Fibroblast of skin of left quadriceps (primary cell): ENCODE results near the gene GDNF.
"Not testable (repeated sequence)": the region's sequence is repeated elsewhere in the genome, so short reads cannot be mapped to it uniquely, and the experiment has no call there.

Experiments used
- DNase-seq, 2 experiments: peaks; one replicate each; pipeline ENCODE4 v3.0.0-alpha.2; 2013; ENCODE audit warnings: low read depth in 2 of 2

GDNF gene

GRCh38 chr5:37839407-37840052 is at the start of gene GDNF:
Gene GDNF, minus strand, starts transcription at chr5:37840041. Its CDS starts 5,245 bp downstream, at chr5:37834796.
- no peak for DNase-seq

- no peak for DNase-seq
Observed at GRCh38 chr5:37888476-37888875, 48.6 kb upstream of the GDNF start.

GRCh38 chr5:37886242-37886905 is 46.5 kb upstream of the GDNF start:
- DNase-seq = no peak

- no peak for DNase-seq
Observed at GRCh38 chr5:37882636-37883035, 42.8 kb upstream of the GDNF start.

GRCh38 chr5:37881359-37881758 is 41.5 kb upstream of the GDNF start:
- no peak for DNase-seq

GRCh38 chr5:37876943-37877342 is 37.1 kb upstream of the GDNF start:
- DNase-seq = peak; percentile 76 to 84

- no peak for DNase-seq
Observed at GRCh38 chr5:37876245-37876644, 36.4 kb upstream of the GDNF start.

GRCh38 chr5:37875051-37875787 is 35.4 kb upstream of the GDNF start:
- peak; percentile 51 to 52 for DNase-seq

GRCh38 chr5:37873988-37874387 is 34.1 kb upstream of the GDNF start:
- no peak for DNase-seq

- DNase-seq = peak; percentile 78 to 84
Observed at GRCh38 chr5:37871023-37871815, 31.4 kb upstream of the GDNF start.

GRCh38 chr5:37869216-37869615 is 29.4 kb upstream of the GDNF start:
- DNase-seq = peak in 1 of 2 experiments; percentile 26

- peak; percentile 70 to 74 for DNase-seq
Observed at GRCh38 chr5:37867654-37868053, 27.8 kb upstream of the GDNF start.

- DNase-seq = not testable (repeated sequence)
Observed at GRCh38 chr5:37862907-37863306, 23.1 kb upstream of the GDNF start.

- no peak for DNase-seq
Observed at GRCh38 chr5:37860206-37860605, 20.4 kb upstream of the GDNF start.

GRCh38 chr5:37859805-37860204 is 20.0 kb upstream of the GDNF start:
- no peak for DNase-seq

GRCh38 chr5:37858250-37858649 is 18.4 kb upstream of the GDNF start:
- no peak for DNase-seq

- DNase-seq = no peak
Observed at GRCh38 chr5:37857696-37858095, 17.9 kb upstream of the GDNF start.

GRCh38 chr5:37855438-37855837 is 15.6 kb upstream of the GDNF start:
- no peak for DNase-seq

- DNase-seq = no peak
Observed at GRCh38 chr5:37851305-37851704, 11.5 kb upstream of the GDNF start.

GRCh38 chr5:37850226-37850865 is 10.5 kb upstream of the GDNF start:
- DNase-seq = peak; percentile 85 to 87

GRCh38 chr5:37849641-37850040 is 9.8 kb upstream of the GDNF start:
- DNase-seq = no peak
